Measurements from ENCODE around the gene EPB41L4A. TPM values are rescaled to one million over a fixed set of nuclear protein-coding genes. Genes with fewer than 3 reads are reported as not detected.

The EPB41L4A gene
- total RNA-seq, 1 donor from 2014 or later: 27.5 TPM

DNA sequence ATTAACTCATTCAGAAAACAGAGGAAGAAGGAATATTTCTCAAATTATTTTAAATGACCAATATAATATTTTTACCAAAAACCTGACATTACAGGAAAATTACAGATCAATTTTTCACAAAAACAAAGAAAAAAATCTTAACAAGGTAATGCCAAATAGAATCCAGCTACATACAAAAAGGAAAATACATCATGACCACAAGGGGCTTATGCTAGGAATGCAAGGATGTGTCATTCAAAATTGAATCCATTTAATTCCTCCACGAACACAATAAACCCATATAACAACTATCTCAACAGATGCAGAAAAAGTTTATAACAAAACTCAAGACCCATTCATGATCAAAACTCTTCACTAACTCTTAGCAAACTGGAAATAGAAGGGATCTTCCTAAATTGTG lies 239.8 kb downstream of the EPB41L4A start:
- no peaks in the 10 kb centered on the region for H3K4me1 ChIP-seq
- no peak overlapping the region for H3K4me3 ChIP-seq
- TF ChIP-seq, protein P1, sequence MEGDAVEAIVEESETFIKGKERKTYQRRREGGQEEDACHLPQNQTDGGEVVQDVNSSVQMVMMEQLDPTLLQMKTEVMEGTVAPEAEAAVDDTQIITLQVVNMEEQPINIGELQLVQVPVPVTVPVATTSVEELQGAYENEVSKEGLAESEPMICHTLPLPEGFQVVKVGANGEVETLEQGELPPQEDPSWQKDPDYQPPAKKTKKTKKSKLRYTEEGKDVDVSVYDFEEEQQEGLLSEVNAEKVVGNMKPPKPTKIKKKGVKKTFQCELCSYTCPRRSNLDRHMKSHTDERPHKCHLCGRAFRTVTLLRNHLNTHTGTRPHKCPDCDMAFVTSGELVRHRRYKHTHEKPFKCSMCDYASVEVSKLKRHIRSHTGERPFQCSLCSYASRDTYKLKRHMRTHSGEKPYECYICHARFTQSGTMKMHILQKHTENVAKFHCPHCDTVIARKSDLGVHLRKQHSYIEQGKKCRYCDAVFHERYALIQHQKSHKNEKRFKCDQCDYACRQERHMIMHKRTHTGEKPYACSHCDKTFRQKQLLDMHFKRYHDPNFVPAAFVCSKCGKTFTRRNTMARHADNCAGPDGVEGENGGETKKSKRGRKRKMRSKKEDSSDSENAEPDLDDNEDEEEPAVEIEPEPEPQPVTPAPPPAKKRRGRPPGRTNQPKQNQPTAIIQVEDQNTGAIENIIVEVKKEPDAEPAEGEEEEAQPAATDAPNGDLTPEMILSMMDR (IDR thresholded peaks at IDR 0.05): no peak
- TF ChIP-seq POLR2AphosphoS5 (IDR thresholded peaks at IDR 0.05; ENCODE audit: insufficient read depth in 1 of 2, low read depth in 1 of 2) (no peak), POLR2A (IDR thresholded peaks at IDR 0.05) (no peak)
- intact Hi-C loops (cut with DNase I): no loop called here
- H3K27ac ChIP-seq: no peak overlapping the region
- peaks cover 0 to 16% of the 10 kb centered on the region in 2 donors for H3K36me3 ChIP-seq
- no peaks in the 10 kb centered on the region for H3K9me3 ChIP-seq
- DNase-seq (ENCODE audit: extremely low spot score in 2 of 2): no peak
- H3K27me3 ChIP-seq: no peaks in the 10 kb centered on the region

DNA sequence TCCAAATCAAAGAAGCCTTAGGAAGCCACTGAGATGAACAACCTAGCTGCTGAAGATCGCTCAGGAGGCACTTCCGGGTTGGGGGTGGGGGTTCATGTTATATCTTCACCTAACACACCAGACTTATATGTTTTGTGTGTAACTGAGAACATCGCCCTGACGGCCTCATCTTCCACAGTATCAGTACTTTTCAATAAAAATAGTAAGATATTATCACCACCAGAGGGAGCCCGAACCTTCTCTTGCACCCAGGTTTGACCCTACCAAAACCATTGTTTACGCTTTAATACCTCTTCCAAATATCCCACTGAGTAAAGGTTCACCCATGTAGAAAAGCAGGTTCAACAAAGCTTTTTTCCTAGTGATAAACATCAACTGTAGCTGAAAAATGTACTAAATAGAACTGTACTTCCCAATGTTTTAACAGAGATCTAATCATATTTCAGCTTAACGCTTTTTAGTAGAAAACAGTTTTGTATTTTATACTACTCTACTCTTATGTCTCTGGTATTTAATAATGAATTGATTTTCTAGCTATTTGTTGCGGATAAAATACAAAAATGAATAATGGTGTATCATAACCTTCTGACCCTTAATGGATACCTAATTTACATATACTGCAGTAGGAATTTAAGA lies 244.0 kb downstream of the EPB41L4A start:
- H3K4me1 ChIP-seq: no peaks in the 10 kb centered on the region
- no peak overlapping the region for H3K27ac ChIP-seq
- TF ChIP-seq POLR2AphosphoS5 (IDR thresholded peaks at IDR 0.05; ENCODE audit: insufficient read depth in 1 of 2, low read depth in 1 of 2) (no peak), POLR2A (IDR thresholded peaks at IDR 0.05) (no peak)
- TF ChIP-seq, protein P1 (IDR thresholded peaks at IDR 0.05): peak; percentile 25 to 54 (median 51)
- intact Hi-C loops (cut with DNase I): no loop called here
- no peak for DNase-seq (ENCODE audit: extremely low spot score in 2 of 2)
- no peaks in the 10 kb centered on the region for H3K36me3 ChIP-seq
- H3K27me3 ChIP-seq: no peaks in the 10 kb centered on the region
- H3K9me3 ChIP-seq: no peaks in the 10 kb centered on the region
- H3K4me3 ChIP-seq: no peak overlapping the region

DNA sequence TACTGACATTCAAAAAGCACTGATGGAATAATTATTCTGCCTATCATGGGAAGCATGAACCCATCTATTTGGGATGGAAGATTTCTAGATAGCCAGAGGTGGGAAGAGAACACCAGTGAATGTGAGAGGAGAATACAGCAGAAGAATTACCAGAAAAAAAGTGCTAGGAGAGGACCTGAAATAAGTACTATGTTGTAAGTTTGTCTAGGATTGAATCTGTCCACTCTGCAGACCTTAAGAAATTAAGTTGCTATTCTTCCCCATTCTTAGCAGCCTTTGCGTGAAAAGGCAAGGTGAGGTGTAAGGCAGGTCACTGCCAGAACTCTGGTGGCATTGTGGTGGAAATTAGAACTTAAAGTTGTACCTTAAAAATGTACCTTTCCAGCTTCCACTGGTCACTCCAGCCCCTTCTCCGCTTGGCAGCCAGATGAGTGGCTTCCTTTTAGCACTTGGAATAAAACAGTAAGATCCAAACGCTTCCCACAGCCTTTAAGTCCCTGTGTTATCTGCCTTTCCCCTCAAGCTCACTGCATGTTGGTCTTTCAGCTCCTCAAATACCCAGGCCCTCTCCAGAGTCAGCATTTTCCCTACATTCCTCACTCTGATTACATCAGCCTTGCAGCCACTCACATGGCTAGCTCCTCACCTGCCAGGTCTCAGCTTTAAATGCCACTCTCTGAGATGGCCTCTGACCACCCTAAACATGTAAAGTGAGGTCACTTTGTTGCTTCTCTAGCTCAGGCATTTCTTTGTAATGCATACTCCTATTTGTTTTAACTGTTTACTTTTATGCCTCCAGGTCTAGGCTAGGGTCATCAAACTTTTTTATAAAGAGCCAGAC lies 253.0 kb downstream of the EPB41L4A start:
- no peaks in the 10 kb centered on the region for H3K27me3 ChIP-seq
- no peak overlapping the region for H3K27ac ChIP-seq
- peaks cover 0 to 43% of the 10 kb centered on the region in 2 donors for H3K36me3 ChIP-seq
- no peak overlapping the region for H3K4me3 ChIP-seq
- no peak for DNase-seq (ENCODE audit: extremely low spot score in 2 of 2)
- no peaks in the 10 kb centered on the region for H3K9me3 ChIP-seq
- intact Hi-C loops (cut with DNase I): no loop called here
- peaks cover 25% of the 10 kb centered on the region for H3K4me1 ChIP-seq
- TF ChIP-seq POLR2A (IDR thresholded peaks at IDR 0.05) (no peak), POLR2AphosphoS5 (IDR thresholded peaks at IDR 0.05; ENCODE audit: insufficient read depth in 1 of 2, low read depth in 1 of 2) (no peak)
- TF ChIP-seq, protein P1 (IDR thresholded peaks at IDR 0.05): no peak

DNA sequence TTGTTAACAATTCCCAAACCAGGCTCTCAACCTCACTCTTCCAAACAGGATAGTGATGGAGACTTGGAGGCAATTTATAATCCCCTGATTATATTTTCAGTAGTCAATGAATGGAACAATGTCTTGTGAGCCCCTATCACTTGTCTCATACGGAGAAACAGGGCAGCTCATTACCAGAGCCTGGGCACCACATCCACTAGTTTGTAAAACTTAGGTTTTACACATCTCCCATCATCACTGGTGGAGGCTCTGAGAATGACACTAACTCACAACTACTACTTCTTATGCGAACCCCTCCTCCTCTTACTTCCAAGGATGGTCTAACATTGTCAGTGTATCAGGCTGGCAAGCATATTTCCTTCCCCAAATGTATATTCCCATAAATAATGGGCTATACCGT lies 253.7 kb downstream of the EPB41L4A start:
- Histone ChIP-seq H3K27ac (no peak overlapping the region), H3K9me3 (no peaks in the 10 kb centered on the region), H3K36me3 (peaks cover 0 to 43% of the 10 kb centered on the region in 2 donors), H3K4me1 (peaks cover 25% of the 10 kb centered on the region), H3K27me3 (no peaks in the 10 kb centered on the region), H3K4me3 (no peak overlapping the region)
- intact Hi-C loops (cut with DNase I): no loop called here
- no peak for TF ChIP-seq POLR2AphosphoS5 (IDR thresholded peaks at IDR 0.05; ENCODE audit: insufficient read depth in 1 of 2, low read depth in 1 of 2)
- TF ChIP-seq, protein P1 (IDR thresholded peaks at IDR 0.05): no peak
- no peak for TF ChIP-seq POLR2A (IDR thresholded peaks at IDR 0.05)
- no peak for DNase-seq (ENCODE audit: extremely low spot score in 2 of 2)
